ENCODE data around the gene TUBB. TPM values are rescaled to one million over a fixed set of nuclear protein-coding genes. Genes with fewer than 3 reads are reported as not detected.

The TUBB gene
- total and polyA plus RNA-seq, 9 of the 15 experiments (the other 6 are each of a cell fraction or from before 2014, with no cell fraction given), result 971 to 2,870 (median 1,478) TPM

DNA sequence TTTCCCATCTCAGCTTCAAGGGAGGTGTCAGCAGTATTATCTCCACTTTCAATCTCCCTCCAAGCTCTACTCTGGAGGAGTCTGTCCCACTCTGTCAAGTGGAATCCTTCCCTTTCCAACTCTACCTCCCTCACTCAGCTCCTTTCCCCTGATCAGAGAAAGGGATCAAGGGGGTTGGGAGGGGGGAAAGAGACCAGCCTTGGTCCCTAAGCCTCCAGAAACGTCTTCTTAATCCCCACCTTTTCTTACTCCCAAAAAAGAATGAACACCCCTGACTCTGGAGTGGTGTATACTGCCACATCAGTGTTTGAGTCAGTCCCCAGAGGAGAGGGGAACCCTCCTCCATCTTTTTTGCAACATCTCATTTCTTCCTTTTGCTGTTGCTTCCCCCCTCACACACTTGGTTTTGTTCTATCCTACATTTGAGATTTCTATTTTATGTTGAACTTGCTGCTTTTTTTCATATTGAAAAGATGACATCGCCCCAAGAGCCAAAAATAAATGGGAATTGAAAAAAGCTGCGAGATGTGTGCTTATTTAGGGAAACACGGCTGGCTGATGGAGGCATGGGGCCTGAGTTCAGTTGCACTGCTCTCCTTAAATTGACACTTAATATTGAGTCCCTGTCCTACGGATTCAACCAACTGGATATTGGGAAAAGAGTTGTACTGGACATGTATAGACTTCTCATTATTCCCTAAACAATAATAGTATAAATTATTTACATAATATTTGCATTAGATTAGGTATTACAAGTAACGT lies 4.9 kb downstream of the TUBB start (continued):
- TF ChIP-seq TBL1XR1 (IDR thresholded peaks at IDR 0.05; ENCODE audit: low read length in 2 of 2) (peak in 1 of 2 experiments; percentile 62; a peak in 1 of 4 replicates), ZFPM2 (CRISPR knock-in tag; IDR thresholded peaks at IDR 0.05) (no peak), ZNF445 (CRISPR knock-in tag; IDR thresholded peaks at IDR 0.05; ENCODE audit: low read depth) (peak; percentile 45; the same call in 1 of the 2 replicates), FOXP1 (CRISPR knock-in tag; IDR thresholded peaks at IDR 0.05) (0 out of 2 replicates have a peak, but pooled peaks have one; percentile 21), POLR2AphosphoS5 (IDR thresholded peaks at IDR 0.05; ENCODE audit: control insufficient read depth, insufficient read depth, low read depth, low read length) (peak; percentile 91; the same call in 1 of the 2 replicates), TEAD1 (CRISPR knock-in tag; IDR thresholded peaks at IDR 0.05) (no peak), CTBP1 (IDR thresholded peaks at IDR 0.05; ENCODE audit: borderline replicate concordance) (no peak), ZNF561 (CRISPR knock-in tag; conservative IDR thresholded peaks at IDR 0.05) (0 out of 2 replicates have a peak, but pooled peaks have one; percentile 15), GATA2 (CRISPR knock-in tag; IDR thresholded peaks at IDR 0.05) (peak; percentile 46; the same call in 1 of the 2 replicates), PML (IDR thresholded peaks at IDR 0.05; ENCODE audit: low read length) (peak; percentile 32; the same call in 1 of the 2 replicates), ZNF586 (CRISPR knock-in tag; conservative IDR thresholded peaks at IDR 0.05) (0 out of 2 replicates have a peak, but pooled peaks have one; percentile 47), ZBED1 (IDR thresholded peaks at IDR 0.05) (peak; percentile 59; the same call in 1 of the 2 replicates)
- TF ChIP-seq, protein P1, sequence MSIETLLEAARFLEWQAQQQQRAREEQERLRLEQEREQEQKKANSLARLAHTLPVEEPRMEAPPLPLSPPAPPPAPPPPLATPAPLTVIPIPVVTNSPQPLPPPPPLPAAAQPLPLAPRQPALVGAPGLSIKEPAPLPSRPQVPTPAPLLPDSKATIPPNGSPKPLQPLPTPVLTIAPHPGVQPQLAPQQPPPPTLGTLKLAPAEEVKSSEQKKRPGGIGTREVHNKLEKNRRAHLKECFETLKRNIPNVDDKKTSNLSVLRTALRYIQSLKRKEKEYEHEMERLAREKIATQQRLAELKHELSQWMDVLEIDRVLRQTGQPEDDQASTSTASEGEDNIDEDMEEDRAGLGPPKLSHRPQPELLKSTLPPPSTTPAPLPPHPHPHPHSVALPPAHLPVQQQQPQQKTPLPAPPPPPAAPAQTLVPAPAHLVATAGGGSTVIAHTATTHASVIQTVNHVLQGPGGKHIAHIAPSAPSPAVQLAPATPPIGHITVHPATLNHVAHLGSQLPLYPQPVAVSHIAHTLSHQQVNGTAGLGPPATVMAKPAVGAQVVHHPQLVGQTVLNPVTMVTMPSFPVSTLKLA (conservative IDR thresholded peaks at IDR 0.05), result peak in 1 of 2 experiments; percentile 17; a peak in 1 of 4 replicates
- TF ChIP-seq, protein P2, sequence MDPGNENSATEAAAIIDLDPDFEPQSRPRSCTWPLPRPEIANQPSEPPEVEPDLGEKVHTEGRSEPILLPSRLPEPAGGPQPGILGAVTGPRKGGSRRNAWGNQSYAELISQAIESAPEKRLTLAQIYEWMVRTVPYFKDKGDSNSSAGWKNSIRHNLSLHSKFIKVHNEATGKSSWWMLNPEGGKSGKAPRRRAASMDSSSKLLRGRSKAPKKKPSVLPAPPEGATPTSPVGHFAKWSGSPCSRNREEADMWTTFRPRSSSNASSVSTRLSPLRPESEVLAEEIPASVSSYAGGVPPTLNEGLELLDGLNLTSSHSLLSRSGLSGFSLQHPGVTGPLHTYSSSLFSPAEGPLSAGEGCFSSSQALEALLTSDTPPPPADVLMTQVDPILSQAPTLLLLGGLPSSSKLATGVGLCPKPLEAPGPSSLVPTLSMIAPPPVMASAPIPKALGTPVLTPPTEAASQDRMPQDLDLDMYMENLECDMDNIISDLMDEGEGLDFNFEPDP (CRISPR knock-in tag; IDR thresholded peaks at IDR 0.05), result 0 out of 2 replicates have a peak, but pooled peaks have one; percentile 54

All from K562 (cell line).